Calu3 (cell line): Measurements from ENCODE around the gene PRDX6. TPM values are rescaled to one million over a fixed set of nuclear protein-coding genes. Genes with fewer than 3 reads are reported as not detected.

ENCODE experiments used
- BruUV-seq: library from RNA; stranded (reverse); fragments of 400-500 nt; replicated peaks from 2 replicates; lab custom pipeline; 2021; lab: Mats Ljungman, UMichigan
- CTCF ChIA-PET: fragments of 300-600 bp; sonication (Branson Sonifier 250); formaldehyde crosslinking; loops from one replicate; lab custom pipeline; 2022; ENCODE audit warnings: antibody characterized with exemption; lab: Charles Lee
- DNase-seq: peaks from one replicate; pipeline ENCODE4 v3.0.0; 2022
- H3K27ac Mint-ChIP-seq: one replicate; pipeline ENCODE4 v1.8.0; 2022; ENCODE audit warnings: mixed read lengths; ENCODE audit not compliant: unreplicated experiment
- H3K27me3 Mint-ChIP-seq: one replicate; pipeline ENCODE4 v1.8.0; 2022; ENCODE audit warnings: mixed read lengths; ENCODE audit not compliant: unreplicated experiment
- H3K36me3 Mint-ChIP-seq: one replicate; pipeline ENCODE4 v1.8.0; 2022; ENCODE audit warnings: mild to moderate bottlenecking, moderate library complexity, mixed read lengths; ENCODE audit not compliant: insufficient read depth, unreplicated experiment
- H3K4me1 Mint-ChIP-seq: one replicate; pipeline ENCODE4 v1.8.0; 2022; ENCODE audit warnings: mild to moderate bottlenecking, low read depth, mixed read lengths; ENCODE audit not compliant: unreplicated experiment
- H3K4me3 Mint-ChIP-seq: one replicate; pipeline ENCODE4 v1.8.0; 2022; ENCODE audit warnings: mild to moderate bottlenecking, low read depth, moderate library complexity, mixed read lengths; ENCODE audit not compliant: unreplicated experiment
- H3K9me3 Mint-ChIP-seq: one replicate; pipeline ENCODE4 v1.8.0; 2022; ENCODE audit warnings: low read depth, mixed read lengths; ENCODE audit not compliant: unreplicated experiment
- intact Hi-C: fragments of 100-400 bp; cut with micrococcal nuclease; formaldehyde crosslinking; loops from one replicate; pipeline ENCODE4 v1.10.0; 2022; ENCODE audit not compliant: unreplicated experiment
- total RNA-seq: library from RNA; stranded (reverse); gene quantifications from 2 replicates; pipeline ENCODE4 v1.2.3, GENCODE V29; 2022
- TF ChIP-seq, protein P1 (sequence below): fragments of 200-600 bp; IDR thresholded peaks from one replicate; pipeline ENCODE4 v1.8.0; 2022; ENCODE audit warnings: antibody characterized with exemption; ENCODE audit not compliant: unreplicated experiment

Gene PRDX6
- total RNA-seq, 1 experiment from 2014 or later = 360 TPM

DNA sequence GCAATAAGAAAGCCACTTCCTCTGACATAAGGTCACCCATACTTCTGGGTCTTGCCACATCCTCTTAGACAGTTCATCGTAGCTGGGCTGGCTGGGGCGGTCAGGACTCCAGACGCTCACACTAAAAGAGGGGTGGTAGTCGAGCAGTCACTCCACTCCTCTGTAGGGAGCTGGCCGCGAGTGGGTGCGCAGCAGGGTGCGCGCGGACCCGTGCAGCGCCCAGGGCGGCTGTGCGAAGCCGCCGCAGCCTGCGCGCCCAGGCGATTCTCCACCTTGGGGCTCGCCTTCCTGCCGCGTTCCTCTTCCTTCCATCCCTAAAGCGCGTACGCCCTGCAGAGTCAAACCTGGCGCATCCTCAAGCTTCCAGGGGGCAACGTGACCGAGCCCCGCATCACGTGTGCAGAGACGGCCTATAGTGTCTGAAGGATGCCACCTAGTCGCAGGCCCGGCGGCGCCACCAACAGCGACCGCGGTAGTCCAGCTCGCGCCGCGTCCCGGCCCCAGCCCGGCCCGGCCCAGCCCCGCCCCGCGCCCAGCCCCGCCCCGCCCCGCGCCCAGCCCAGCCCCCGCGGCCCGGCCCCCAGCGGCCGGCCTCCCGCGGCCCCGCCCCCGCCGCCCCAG lies 360 bp upstream of the PRDX6 start:
- peaks cover 2% of the 10 kb centered on the region for H3K9me3 Mint-ChIP-seq
- CTCF ChIA-PET = interaction anchor here (0.6 to 1.3 kb wide), 8 partner anchors 47 to 836 kb away, joined by 3 to 5 read pairs (median 3); partner anchors contain the start of genes DARS2 and KLHL20
- DNase-seq = peak; percentile 91
- peaks cover 46% of the 10 kb centered on the region for H3K36me3 Mint-ChIP-seq
- TF ChIP-seq, protein P1, sequence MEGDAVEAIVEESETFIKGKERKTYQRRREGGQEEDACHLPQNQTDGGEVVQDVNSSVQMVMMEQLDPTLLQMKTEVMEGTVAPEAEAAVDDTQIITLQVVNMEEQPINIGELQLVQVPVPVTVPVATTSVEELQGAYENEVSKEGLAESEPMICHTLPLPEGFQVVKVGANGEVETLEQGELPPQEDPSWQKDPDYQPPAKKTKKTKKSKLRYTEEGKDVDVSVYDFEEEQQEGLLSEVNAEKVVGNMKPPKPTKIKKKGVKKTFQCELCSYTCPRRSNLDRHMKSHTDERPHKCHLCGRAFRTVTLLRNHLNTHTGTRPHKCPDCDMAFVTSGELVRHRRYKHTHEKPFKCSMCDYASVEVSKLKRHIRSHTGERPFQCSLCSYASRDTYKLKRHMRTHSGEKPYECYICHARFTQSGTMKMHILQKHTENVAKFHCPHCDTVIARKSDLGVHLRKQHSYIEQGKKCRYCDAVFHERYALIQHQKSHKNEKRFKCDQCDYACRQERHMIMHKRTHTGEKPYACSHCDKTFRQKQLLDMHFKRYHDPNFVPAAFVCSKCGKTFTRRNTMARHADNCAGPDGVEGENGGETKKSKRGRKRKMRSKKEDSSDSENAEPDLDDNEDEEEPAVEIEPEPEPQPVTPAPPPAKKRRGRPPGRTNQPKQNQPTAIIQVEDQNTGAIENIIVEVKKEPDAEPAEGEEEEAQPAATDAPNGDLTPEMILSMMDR = no peak
- BruUV-seq = TSS peak; percentile 67
- H3K4me1 Mint-ChIP-seq = peaks cover 49% of the 10 kb centered on the region
- intact Hi-C loops = loop anchor here (5.0 kb wide), 1 partner anchor 236 kb away; the partner anchor contains the start of gene KLHL20
- peak overlapping the region; percentile 84 for H3K4me3 Mint-ChIP-seq
- H3K27ac Mint-ChIP-seq = peak overlapping the region; percentile 63
- no peaks in the 10 kb centered on the region for H3K27me3 Mint-ChIP-seq

DNA sequence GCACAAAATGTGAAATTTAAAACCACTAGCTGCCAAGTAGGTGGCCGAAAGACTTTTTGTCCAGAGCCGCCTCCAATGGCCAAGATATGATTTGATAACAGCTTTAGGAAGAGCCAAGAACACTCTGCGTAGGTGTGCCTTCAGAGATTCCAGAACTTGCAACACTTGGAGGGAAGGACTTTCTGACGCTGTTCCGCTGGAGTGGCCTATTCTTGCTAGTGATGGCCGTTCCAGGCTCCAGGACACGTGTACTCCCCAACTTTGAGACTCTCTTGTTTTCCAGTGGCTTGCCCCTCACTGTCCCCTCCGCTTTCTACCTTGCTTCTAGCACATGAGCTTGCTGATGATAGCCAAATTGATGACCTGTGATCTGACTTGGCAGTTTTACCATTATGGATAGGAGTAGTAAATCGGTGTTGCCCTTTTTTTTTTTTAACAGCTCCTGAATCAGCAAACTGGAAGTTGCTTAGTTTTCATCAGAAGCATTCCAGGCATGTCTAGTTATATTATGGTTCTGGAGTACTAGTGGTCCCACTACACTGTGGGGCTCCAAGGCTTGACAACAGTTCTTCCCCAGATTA lies 1.0 kb downstream of the PRDX6 start:
- H3K4me1 Mint-ChIP-seq = peaks cover 54% of the 10 kb centered on the region
- no peaks in the 10 kb centered on the region for H3K27me3 Mint-ChIP-seq
- no peaks in the 10 kb centered on the region for H3K9me3 Mint-ChIP-seq
- CTCF ChIA-PET = interaction anchor here (0.6 to 1.1 kb wide), 4 partner anchors 49 to 346 kb away, joined by 3 read pairs; no protein-coding TSS in a partner anchor
- H3K27ac Mint-ChIP-seq = peak overlapping the region; percentile 63
- peaks cover 60% of the 10 kb centered on the region for H3K36me3 Mint-ChIP-seq
- BruUV-seq = TSS peak; percentile 38
- intact Hi-C loops = loop anchor here (2.0 to 5.0 kb wide), 2 partner anchors 47 to 234 kb away; partner anchors contain the start of gene KLHL20
- peak; percentile 34 for DNase-seq
- peak overlapping the region; percentile 84 for H3K4me3 Mint-ChIP-seq
- TF ChIP-seq, protein P1 = no peak

DNA sequence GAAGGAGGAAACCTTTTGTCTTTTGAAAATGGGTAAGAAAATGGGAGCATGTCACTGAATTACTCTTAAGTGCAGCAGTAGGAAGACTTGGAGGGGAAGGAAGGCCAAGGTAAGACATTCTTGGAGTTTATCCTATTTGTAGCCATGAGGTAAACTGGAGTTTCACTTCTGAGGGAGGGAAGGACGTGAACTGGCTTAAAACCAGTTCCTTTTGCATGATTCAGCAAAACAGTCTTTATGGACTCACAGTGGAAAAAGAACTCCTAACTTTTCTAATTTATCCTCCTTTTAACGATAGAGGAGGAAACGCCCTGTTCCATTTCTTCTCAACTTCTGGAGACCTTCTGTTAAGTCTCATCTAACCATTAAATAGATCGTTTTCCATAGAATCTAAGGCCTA lies 2.5 kb downstream of the PRDX6 start:
- no peak for DNase-seq
- intact Hi-C loops = loop anchor here (2.0 to 5.0 kb wide), 2 partner anchors 49 to 233 kb away; partner anchors contain the start of gene KLHL20
- Mint-ChIP-seq H3K27me3 (no peaks in the 10 kb centered on the region), H3K4me3 (peak overlapping the region; percentile 84), H3K9me3 (no peaks in the 10 kb centered on the region), H3K36me3 (peaks cover 74% of the 10 kb centered on the region), H3K4me1 (peaks cover 40% of the 10 kb centered on the region), H3K27ac (peak overlapping the region; percentile 63)
- BruUV-seq = no TSS peak
- CTCF ChIA-PET = no interaction called here
- TF ChIP-seq, protein P1 = no peak

DNA sequence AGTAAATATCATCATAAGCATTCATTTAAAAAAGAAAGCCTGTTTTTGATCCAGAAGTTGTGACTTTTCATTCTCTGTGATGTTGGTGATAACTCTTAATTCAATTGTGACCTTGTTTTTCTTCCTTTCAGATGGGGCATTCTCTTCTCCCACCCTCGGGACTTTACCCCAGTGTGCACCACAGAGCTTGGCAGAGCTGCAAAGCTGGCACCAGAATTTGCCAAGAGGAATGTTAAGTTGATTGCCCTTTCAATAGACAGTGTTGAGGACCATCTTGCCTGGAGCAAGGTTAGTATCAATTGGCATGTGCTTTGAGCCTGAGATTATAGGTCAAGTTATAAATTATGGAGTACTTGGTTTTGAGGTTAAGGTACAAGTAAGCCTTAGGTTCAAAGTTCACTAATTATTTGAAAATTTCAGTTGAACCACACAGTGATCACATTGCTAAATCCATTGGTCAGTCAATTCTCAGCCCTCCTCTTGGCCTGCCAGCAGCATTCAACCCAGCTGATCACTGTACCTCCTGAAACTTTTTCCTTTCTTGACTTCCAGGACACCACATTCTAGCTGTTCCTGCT lies 4.1 kb downstream of the PRDX6 start:
- no peaks in the 10 kb centered on the region for H3K27me3 Mint-ChIP-seq

More for the DNA sequence above, 4.1 kb downstream of the PRDX6 start:
- H3K4me3 Mint-ChIP-seq = no peak overlapping the region
- H3K36me3 Mint-ChIP-seq = peaks cover 88% of the 10 kb centered on the region
- peaks cover 24% of the 10 kb centered on the region for H3K4me1 Mint-ChIP-seq
- H3K9me3 Mint-ChIP-seq = no peaks in the 10 kb centered on the region
- no peak for DNase-seq
- CTCF ChIA-PET = no interaction called here
- intact Hi-C loops = no loop called here
- TF ChIP-seq, protein P1 = no peak
- BruUV-seq = no TSS peak
- H3K27ac Mint-ChIP-seq = peak overlapping the region; percentile 21
